ENCODE measurements around the gene CNP.

DNA sequence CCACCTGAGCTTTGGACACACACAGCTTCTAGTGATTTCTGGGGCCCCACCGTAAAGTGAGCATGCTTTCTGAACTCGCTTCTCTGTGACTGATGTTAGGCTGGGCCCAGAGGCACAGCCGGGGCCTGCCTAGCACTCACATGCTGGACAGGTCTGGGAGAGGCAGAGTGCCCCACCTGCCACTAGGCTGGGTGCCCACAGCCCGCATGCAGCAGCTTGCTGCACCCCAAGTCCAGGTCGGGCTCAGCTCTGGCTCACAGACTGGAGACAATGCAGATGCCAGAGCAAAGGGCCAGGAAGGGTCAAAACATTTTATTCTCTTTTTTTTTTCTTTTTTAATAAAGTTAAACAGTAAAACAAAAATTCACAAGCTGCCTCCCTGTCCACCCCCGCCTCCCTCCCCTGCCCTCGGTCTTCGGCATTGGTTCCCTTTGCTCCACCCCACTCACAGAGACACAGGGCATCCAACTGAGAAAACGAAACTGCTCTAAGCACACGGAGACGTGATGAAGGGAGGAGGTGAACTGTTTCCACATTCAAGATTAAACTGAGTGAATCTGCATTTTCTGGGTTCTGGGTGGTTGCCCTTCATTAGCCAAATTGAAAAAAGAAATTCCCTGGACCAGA lies 9.7 kb downstream of the CNP start:
- no peak for TF ChIP-seq EZH2 (IDR thresholded peaks at IDR 0.05; ENCODE audit: borderline replicate concordance, insufficient read depth, low read depth, low read length, poor library complexity, severe bottlenecking)
- TF ChIP-seq, protein P1, sequence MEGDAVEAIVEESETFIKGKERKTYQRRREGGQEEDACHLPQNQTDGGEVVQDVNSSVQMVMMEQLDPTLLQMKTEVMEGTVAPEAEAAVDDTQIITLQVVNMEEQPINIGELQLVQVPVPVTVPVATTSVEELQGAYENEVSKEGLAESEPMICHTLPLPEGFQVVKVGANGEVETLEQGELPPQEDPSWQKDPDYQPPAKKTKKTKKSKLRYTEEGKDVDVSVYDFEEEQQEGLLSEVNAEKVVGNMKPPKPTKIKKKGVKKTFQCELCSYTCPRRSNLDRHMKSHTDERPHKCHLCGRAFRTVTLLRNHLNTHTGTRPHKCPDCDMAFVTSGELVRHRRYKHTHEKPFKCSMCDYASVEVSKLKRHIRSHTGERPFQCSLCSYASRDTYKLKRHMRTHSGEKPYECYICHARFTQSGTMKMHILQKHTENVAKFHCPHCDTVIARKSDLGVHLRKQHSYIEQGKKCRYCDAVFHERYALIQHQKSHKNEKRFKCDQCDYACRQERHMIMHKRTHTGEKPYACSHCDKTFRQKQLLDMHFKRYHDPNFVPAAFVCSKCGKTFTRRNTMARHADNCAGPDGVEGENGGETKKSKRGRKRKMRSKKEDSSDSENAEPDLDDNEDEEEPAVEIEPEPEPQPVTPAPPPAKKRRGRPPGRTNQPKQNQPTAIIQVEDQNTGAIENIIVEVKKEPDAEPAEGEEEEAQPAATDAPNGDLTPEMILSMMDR (IDR thresholded peaks at IDR 0.05) = no peak
